H1 (cell line): ENCODE measurements around the gene LGR4. TPM values are rescaled to one million over a fixed set of nuclear protein-coding genes. Genes with fewer than 3 reads are reported as not detected.

ENCODE experiments used
- BRCA1 ChIP-seq: IDR thresholded peaks from 2 replicates; pipeline ENCODE4 v1.6.1; 2012; ENCODE audit warnings: low read depth, low read length, improper control_type of control experiment
- CREB1 ChIP-seq: IDR thresholded peaks from 2 replicates; pipeline ENCODE4 v1.6.1; 2012; ENCODE audit warnings: inconsistent platforms
- RAD21 ChIP-seq, 2 experiments: IDR thresholded peaks in 1 of 2; conservative IDR thresholded peaks in 1 of 2; 2 replicates each; pipeline ENCODE4 v1.6.1; 2011; ENCODE audit warnings: low read depth in 2 of 2, low read length in 2 of 2, improper control_type of control experiment in 1 of 2, inconsistent platforms in 1 of 2, mild to moderate bottlenecking in 1 of 2, moderate library complexity in 1 of 2
- TEAD4 ChIP-seq: IDR thresholded peaks from 2 replicates; pipeline ENCODE4 v1.6.1; 2012; ENCODE audit warnings: low read depth, low read length, inconsistent platforms, mixed read lengths
- polyA plus RNA-seq, 7 experiments: library from polyadenylated mRNA; depleted of rRNA in 3 of 7; stranded (reverse) in 5 of 7; unstranded in 2 of 7; fragments of >200 nt in 5 of 7; fragments of 200-250 nt in 2 of 7; gene quantifications; 1 replicate in 5 of 7; 2 replicates in 1 of 7; 4 replicates in 1 of 7; pipeline versions ENCODE4 v1.2.1 to v1.2.3, GENCODE V29; 2011 to 2013; ENCODE audit warnings: missing spikeins in 2 of 7, mixed read lengths in 2 of 7
- total RNA-seq: library from RNA; stranded (reverse); fragmentation: NEBNext Ultra II Directional; extraction: Animal tissue kit (Norgen Biotek cat#: 25700); gene quantifications from 2 replicates; pipeline ENCODE4 v1.2.1, GENCODE V29; 2021

LGR4 gene
- total and polyA plus RNA-seq, 2 of the 8 experiments (the other 6 are each of a cell fraction or from before 2014, with no cell fraction given), result 26.6 to 61.7 TPM

GRCh38 chr11:27520226-27520625 lies 47.6 kb upstream of the LGR4 start (continued):
- TF ChIP-seq BRCA1, result no peak
- TF ChIP-seq RAD21 (IDR thresholded peaks at IDR 0.05 in 1 of 2, conservative IDR thresholded peaks at IDR 0.05 in 1 of 2; ENCODE audit: low read depth in 2 of 2, low read length in 2 of 2), result no peak
- no peak for TF ChIP-seq CREB1
- TF ChIP-seq TEAD4, result no peak
